Activated T-cell treated with anti-CD3 and anti-CD28 coated beads for 24 hours (primary cell): ENCODE data around the gene TBC1D9B.

Experiments used
- DNase-seq: peaks from one replicate; pipeline ENCODE4 v3.0.0-alpha.2; 2020; ENCODE audit warnings: low read depth

TBC1D9B gene

DNA sequence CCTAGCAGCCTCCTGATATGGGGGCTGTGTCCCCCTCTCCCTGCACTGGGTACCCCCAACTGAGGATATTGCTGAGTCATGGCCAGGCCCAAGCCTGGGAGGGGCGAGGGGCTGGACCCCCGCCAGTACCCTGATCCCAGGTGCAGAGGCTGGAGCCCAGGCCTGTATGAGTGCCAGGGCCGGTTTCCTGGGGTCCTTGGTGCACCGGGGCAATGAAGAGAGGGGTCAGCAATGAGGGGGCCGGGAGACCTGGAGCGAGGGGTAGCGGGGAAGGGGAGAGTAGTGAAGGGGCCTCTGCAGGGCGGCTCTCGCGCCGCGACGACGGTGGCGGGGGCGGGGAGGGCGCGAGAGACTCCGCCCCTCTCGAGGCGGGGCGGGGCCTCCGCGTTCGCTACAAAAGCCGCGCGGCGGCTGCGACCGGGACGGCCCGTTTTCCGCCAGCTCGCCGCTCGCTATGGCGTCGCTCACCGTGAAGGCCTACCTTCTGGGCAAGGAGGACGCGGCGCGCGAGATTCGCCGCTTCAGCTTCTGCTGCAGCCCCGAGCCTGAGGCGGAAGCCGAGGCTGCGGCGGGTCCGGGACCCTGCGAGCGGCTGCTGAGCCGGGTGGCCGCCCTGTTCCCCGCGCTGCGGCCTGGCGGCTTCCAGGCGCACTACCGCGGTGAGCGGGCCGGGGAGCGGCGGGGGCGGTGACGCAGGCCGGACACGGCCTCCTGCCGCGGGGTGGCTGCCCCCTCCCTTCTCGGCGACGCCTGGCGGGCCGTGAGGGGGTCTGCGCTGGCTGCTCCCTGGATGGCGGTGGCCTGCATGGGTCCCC, 87.0 kb downstream of the TBC1D9B start, which contains the start of gene SQSTM1:
TSS of gene SQSTM1 (plus strand) at position 423 of the 815 bp plus-strand sequence. CDS start at position 455, 32 bp downstream.
- DNase-seq = peak; percentile 82

DNA sequence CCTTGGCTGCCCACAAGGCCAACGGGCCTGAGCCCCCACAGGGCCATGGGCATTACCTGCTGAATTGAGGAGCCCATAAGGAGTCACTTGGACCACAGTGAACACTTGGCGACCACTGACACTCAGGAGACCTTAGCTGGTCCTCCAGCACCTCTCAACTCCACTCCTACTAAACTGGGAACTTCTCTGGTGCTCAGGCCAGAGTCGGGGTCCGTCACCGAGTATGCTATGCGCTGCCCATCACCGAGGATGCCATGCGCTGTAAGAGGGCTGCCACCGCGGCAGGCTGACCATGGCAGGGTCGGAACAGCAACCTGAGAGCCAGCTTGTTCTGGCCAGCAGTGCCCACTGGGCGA, 87.6 kb downstream of the TBC1D9B start:
- no peak for DNase-seq

DNA sequence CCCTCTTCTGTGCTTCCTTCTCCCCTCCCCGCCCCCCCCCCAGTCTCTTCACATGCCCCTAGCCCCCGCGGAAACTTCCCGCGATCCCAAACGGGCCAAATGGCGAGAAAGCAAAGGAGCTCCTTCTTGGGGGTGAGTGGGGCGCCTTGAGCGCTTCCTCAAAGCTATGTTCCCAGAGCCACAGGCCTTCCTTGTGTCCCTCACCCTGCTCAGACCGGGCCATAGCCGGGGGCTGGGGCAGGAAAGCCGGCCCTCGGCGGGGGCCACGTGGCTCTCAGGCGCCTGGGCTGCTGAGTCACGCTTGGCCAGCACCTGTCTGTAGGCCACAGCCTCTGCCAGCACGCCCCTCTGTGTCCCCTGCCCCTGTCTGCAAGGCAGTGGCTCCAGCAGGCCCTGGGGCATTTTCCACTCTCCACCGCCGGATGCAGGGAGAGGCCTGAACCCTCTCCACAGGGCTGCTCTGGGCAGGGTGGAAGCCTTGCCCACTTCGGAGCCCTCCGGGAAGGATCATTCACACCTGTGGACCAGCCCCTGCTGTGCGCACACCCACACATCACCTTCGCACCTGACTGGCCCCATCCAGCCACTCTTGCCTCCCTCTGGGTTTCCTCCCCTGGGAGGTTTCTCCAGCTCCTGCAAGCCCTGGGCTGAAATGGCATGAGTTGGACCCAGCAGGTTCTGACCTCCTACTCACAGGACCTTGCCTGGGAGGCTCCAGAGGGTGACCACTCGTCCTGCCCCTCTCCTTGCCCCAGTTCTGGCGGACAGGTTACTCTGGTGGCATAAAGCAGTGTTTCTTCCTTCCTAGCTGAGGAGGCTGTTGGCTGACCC, 88.2 kb downstream of the TBC1D9B start:
- DNase-seq = no peak

DNA sequence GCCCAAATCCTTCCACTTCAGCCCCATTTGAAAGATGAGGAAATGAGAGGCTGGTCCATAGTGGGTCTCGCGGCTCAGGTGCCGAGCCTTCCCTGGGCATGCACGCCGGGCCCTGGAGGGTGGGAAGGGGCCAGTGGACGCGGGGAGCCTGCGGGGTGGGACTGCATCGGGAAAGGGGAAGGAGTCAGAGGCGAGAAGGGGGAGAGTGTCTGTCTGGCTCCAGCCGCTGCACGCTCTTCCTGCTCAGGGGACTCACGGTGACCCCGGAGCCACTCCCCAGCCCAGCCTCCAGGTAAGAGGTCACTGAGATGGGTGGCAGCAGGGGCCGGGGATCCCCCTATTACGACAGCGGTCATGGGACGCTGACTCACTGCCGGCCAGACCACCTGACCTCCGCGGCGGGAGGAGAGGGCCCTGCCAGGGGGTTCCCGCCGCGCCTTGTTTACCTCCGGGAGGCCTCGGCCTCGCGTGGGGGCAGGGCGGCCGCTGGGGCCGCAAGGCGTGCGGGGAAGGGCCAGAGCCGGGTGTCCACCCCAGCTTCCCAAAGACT, 88.9 kb downstream of the TBC1D9B start:
- DNase-seq = peak; percentile 73

DNA sequence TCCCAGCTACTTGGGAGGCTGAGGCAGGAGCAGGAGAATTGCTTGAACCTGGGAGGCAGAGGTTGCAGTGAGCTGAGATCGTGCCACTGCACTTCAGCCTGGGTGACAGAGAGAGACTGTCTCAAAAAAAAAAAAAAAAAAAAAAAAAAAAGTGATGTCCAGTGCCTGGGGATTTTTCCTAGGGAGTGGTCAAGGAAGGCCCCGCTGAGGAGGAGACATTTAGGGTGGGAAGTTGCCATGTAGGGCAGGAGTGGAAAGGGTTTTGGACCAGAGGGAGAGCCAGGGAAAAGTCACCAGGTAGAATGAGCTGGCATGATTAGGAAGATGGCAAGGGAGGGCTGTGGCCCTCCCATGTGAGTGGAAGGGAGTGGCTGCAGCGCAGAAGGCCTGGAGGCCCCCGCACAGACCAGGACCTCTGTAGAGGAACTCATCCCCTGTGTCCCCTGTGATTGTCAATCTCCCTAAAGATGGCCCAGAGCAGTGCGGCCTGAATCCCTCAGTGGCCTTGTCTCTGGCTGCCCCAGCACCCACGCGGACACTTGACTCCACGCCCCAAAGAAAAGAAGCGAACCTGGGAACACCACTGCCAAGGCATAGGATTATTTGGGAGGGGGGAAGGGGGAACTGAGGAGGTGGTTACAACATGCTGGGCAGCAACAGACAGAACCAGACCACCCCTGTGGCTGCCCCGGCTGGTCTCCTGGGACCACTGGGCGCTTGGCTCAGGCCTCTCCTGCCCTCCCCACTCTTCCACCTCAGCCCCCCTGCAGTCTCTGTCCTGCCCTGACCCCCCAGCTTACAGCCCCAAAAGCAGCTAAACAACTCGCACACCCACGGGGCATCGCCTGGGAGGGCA, 89.6 kb downstream of the TBC1D9B start:
- DNase-seq = no peak

DNA sequence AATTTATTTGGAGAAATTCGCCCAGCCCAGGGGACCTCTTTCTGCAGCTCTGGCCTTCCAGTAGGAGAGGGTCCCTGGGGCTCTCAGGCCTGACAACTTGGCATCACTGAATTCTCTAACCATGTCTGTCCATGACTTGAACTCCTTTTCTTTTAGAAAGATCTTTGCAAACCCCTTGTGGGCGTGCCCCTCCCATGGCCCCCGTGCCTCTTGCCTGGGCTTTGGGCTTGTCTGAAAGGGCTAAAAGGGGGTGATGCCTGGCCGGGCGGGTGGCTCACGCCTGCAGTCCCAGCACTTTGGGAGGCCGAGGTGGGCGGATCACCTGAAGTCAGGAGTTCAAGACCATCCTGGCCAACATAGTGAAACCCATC, 90.2 kb downstream of the TBC1D9B start:
- DNase-seq = no peak

DNA sequence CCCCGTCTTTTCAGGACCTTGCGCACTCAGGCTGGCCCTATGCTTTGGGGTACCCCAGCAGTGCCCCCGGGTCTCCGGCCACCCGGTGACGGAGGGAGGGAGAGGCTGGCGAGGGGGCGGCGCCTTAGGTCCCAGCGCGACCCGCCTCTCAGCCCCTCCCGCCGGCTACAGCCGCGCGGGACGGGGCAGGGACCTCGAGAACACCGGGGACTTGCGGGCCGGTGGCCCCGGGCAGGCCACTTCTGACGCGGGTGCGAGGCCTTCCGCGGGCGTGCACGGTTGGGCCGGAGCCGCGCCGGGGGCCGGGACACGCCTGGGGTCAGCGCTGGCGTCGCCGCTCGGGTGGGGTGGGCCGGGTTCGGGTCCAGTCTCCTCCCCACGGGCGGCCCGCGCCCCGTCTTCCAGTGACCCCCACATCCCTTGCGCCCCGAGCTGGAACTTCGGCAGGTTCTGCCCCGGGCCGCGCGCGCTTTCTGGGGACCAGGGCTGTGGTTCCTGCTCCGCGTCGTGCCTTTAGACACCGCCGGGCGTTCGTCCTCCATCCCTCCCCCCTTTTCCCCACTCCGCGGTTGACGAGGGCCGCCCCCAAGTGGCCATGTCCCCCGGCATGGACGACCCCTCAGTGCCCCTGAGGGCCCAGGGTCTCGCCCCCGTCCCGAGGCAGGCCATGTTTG, 90.8 kb downstream of the TBC1D9B start:
- no peak for DNase-seq

DNA sequence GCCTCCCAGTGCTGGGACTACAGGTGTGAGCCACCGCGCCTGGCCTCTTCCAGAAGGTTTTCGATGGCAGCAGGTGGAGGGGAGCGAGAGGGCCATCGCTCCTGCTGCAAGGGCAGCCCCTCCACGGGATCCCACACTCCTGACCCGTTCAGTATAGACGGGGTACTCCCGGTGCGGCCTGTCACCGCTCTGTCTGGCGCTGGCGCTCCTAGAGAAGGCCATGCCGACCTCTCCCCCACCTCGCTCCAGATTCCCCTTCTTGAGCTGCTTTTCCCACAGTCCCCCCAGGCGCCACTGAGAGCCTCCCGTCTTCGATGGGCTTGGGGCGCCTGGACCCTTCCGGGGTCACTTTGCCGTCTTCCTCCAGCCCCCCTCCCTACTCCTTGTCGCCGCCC, 91.3 kb downstream of the TBC1D9B start:
- no peak for DNase-seq

DNA sequence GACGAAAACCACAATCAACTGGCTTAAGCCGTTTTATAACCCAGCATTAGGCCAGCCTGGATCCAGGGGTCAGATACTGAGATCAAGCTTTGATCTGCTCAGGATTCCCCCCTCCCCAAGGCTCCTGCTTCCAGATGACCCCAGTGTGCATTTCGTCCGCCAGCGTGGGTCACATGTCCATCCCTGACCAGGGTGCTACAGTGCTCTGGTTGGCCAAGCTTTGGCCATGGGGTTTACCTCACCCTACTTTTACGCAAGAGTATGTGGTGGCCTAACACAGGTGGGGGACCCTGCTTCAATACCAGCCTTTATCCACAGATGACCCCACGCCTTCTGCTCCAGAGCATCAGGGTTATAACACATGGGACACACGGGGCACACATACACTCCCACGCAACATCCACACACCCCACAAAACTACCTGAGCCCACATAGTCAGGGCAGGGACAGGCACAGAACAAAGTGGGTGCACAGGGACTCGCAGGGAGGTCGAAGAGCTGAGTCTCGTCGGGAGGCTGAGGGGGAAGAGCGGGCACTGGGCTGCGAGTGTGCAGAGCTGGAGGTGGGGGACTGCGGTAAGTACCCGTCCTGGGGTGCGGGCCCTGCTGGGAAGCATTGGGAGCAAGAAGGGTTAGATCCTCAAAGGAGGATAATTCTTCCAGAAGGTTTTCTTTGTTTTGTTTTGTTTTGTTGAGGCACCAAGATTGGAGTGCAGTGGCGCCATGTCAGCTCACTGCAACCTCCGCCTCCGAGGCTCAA, 92.0 kb downstream of the TBC1D9B start:
- DNase-seq = no peak

DNA sequence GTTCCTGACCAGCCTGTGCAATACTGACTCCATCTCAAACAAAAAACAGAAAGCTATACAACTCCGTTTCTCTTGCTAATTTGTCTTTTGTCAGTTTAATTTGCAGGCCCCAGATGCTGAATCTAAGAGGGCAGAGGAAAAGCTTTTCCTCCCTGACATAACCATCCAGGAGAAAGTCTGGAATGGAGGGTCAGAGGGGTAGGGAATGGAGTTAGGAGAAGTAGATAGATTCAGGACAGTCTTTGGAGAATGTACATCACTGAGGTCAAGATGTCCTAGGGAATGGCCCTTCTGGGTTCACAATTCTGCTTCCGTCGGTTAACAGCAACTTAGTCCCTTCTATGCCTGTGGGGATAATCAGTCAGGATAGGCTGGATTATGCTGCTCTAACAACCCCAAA, 93.6 kb downstream of the TBC1D9B start:
- DNase-seq = no peak

DNA sequence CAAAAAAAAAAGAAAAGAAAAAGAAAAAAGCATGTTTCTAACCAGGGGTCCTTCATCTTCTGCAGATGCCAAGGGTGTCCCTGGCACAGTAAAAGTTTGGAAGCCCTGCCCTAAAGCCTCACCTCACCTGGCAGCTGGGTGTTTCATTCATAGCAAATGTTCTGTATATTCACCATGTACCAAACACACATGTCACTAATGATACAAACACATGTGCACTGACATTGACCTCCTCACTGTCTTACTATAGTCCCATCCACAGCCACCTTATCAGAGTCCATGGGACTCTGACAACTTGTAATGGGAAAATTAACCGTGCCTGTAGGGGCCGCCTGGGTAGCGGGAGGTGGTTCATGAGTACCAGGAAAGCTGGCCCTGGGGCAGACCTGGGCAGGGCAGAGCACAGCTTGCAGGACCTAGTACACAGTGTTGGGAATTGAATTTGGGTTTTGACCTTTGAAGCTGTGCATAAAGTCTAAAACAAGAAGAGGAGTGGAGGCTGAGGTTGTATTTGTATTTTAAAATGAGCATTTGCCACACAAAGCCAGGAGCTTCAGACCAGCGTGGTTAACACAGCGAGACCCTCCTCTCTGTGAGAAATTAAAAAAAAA, 94.6 kb downstream of the TBC1D9B start:
- no peak for DNase-seq

DNA sequence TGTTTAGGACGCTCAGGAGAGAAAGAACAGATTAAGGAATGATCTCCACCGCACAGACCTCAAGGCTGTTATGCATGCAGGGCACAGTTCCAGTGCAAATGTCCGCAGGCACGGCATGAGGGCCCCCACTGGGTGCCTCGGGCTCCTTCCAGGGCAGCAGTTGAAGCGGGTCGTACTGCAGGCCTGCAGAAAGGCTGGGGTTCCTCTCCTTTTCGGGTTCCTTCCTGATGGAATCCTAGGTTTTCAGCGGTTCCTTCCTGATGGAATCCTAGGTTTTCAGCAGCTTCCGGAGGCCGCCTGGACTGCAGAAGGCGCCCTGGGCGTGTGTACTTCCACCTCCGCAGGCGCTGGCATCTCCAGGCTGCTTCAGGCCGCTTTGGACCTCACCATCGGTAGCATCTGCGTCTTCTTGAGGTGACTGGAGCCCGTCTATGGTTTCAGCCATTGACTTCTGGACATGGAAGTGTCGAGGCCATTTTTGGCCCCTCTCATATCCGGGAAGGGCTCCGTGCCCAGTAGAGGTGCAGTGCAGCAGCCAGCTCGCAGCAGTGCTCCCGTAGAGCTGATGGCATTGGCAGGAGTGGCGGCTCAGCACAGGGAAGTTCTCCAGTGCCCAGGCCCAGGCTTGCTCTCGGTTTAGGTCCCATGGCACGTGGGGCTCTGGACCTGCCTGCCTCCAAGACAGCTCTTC, 95.4 kb downstream of the TBC1D9B start:
- no peak for DNase-seq
